ENCODE measurements around the gene WDPCP. TPM values are rescaled to one million over a fixed set of nuclear protein-coding genes. Genes with fewer than 3 reads are reported as not detected.

The WDPCP gene, protein sequence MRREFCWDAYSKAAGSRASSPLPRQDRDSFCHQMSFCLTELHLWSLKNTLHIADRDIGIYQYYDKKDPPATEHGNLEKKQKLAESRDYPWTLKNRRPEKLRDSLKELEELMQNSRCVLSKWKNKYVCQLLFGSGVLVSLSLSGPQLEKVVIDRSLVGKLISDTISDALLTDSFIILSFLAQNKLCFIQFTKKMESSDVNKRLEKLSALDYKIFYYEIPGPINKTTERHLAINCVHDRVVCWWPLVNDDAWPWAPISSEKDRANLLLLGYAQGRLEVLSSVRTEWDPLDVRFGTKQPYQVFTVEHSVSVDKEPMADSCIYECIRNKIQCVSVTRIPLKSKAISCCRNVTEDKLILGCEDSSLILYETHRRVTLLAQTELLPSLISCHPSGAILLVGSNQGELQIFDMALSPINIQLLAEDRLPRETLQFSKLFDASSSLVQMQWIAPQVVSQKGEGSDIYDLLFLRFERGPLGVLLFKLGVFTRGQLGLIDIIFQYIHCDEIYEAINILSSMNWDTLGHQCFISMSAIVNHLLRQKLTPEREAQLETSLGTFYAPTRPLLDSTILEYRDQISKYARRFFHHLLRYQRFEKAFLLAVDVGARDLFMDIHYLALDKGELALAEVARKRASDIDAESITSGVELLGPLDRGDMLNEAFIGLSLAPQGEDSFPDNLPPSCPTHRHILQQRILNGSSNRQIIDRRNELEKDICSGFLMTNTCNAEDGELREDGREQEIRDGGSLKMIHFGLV
- total RNA-seq (2014; rRNA removed; shearing (Covaris generic)) = 9.3 and 12.6 TPM in 2 replicates

DNA sequence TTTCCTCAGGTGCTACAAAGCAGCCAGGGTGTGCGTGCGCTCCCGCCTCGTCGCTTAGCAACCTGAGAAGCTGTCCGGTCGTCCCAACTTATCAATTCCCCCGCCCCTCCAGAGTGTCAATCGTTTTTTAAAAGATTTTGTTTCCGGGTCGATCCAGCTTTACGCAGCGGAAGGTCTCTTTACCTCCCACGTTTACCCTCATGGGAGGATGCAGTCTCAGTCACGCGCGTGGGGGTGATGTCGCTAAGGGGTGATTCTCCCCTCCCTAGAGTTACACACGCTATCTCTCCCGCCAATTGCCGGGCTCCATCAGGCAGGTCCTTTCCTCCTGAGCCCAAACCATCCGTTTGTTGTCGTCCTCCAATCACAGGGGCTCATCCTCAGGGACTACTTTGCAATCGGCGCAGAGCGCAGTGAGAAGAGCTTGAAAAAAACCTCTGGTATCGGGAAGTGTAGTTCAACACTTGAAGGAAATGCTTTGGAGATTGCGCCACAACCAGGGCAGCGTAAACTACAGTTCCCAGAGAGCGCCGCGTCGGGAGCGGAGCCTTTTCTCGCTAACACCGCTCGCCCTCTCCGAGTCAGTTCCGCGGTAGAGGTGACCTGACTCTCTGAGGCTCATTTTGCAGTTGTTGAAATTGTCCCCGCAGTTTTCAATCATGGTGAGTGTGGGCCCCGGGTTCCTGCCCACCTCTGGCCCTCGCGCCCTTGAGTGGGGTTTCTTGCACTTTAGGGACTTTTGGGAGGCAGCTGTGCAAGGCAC is at the start of gene WDPCP, which contains the start of gene MDH1:
Gene WDPCP, minus strand, starts transcription at position 93 of the 763 bp plus-strand sequence. CDS start 206 bp downstream, outside the sequence.
Gene MDH1, plus strand, starts transcription at position 579 of the 763 bp plus-strand sequence. Its CDS starts 81 bp downstream, at position 660.

Small RNAs within 50 kb of the gene (small RNA-seq; reads per million reads assigned to genes)
- not detected for gene RF00017

Other genes starting within 250 kb of the WDPCP start
- 191 and 225 TPM in 2 replicates for gene MDH1, start 486 bp upstream of the WDPCP start, total RNA-seq (2014; rRNA removed; shearing (Covaris generic))

Measured in A375 (cell line).